WTC11 (cell line): Measurements from ENCODE around the gene PAX9. TPM values are rescaled to one million over a fixed set of nuclear protein-coding genes. Genes with fewer than 3 reads are reported as not detected.

ENCODE experiments used
- AFF4 ChIP-seq: sonication (generic); formaldehyde crosslinking; IDR thresholded peaks from 2 replicates; pipeline ENCODE4 v1.8.1; 2023; ENCODE audit warnings: mild to moderate bottlenecking, missing genetic modification reagents, borderline replicate concordance
- E2F1 ChIP-seq: sonication (generic); formaldehyde crosslinking; IDR thresholded peaks from 2 replicates; pipeline ENCODE4 v1.8.0; 2022; ENCODE audit warnings: mild to moderate bottlenecking, missing genetic modification reagents
- ERG ChIP-seq: fragments of 250-450 bp; sonication (Bioruptor Pico); IDR thresholded peaks from 2 replicates; pipeline ENCODE4 v1.8.0; 2021; ENCODE audit warnings: mild to moderate bottlenecking
- ESRRA ChIP-seq: sonication (generic); formaldehyde crosslinking; IDR thresholded peaks from 2 replicates; pipeline ENCODE4 v1.8.1; 2022; ENCODE audit warnings: mild to moderate bottlenecking, missing genetic modification reagents, borderline replicate concordance
- JUN ChIP-seq: sonication (generic); formaldehyde crosslinking; IDR thresholded peaks from 2 replicates; pipeline ENCODE4 v1.8.0; 2023; ENCODE audit warnings: mild to moderate bottlenecking, missing genetic modification reagents
- NFATC4 ChIP-seq: fragments of 250-450 bp; sonication (Bioruptor Pico); IDR thresholded peaks from 2 replicates; pipeline ENCODE4 v1.9.0; 2021; ENCODE audit warnings: mild to moderate bottlenecking
- PRDM15 ChIP-seq: sonication (generic); formaldehyde crosslinking; IDR thresholded peaks from 2 replicates; pipeline ENCODE4 v1.8.0; 2022; ENCODE audit warnings: missing genetic modification reagents
- RORB ChIP-seq: fragments of 250-450 bp; sonication (Bioruptor Pico); IDR thresholded peaks from 2 replicates; pipeline ENCODE4 v1.9.0; 2021; ENCODE audit warnings: mild to moderate bottlenecking
- SOX15 ChIP-seq: fragments of 250-450 bp; sonication (Bioruptor Pico); IDR thresholded peaks from 2 replicates; pipeline ENCODE4 v1.9.0; 2021; ENCODE audit warnings: mild to moderate bottlenecking
- TEAD1 ChIP-seq: sonication (generic); formaldehyde crosslinking; IDR thresholded peaks from 2 replicates; pipeline ENCODE4 v1.8.0; 2022; ENCODE audit warnings: mild to moderate bottlenecking, missing genetic modification reagents
- USF2 ChIP-seq: sonication (generic); formaldehyde crosslinking; IDR thresholded peaks from 2 replicates; pipeline ENCODE4 v1.8.1; 2023; ENCODE audit warnings: mild to moderate bottlenecking, missing genetic modification reagents, moderate library complexity
- ZNF219 ChIP-seq: sonication (generic); formaldehyde crosslinking; IDR thresholded peaks from 2 replicates; pipeline ENCODE4 v1.8.0; 2023; ENCODE audit warnings: missing genetic modification reagents, mild to moderate bottlenecking, borderline replicate concordance
- ZNF317 ChIP-seq: sonication (generic); formaldehyde crosslinking; IDR thresholded peaks from 2 replicates; pipeline ENCODE4 v1.8.1; 2023; ENCODE audit warnings: low read depth, mild to moderate bottlenecking, moderate library complexity, missing genetic modification reagents, borderline replicate concordance
- total RNA-seq: library from RNA; stranded (reverse); gene quantifications from 3 replicates; pipeline ENCODE4 v1.2.3, GENCODE V29; 2021

PAX9 gene
- total RNA-seq, 1 experiment from 2014 or later, result not detected

- TF ChIP-seq PRDM15 (CRISPR knock-in tag), result no peak
- no peak for TF ChIP-seq SOX15 (CRISPR knock-in tag)
- TF ChIP-seq ZNF219 (CRISPR knock-in tag), result no peak
- TF ChIP-seq JUN (CRISPR knock-in tag), result no peak
- TF ChIP-seq E2F1 (CRISPR knock-in tag), result no peak
- no peak for TF ChIP-seq RORB (CRISPR knock-in tag)
- no peak for TF ChIP-seq USF2 (CRISPR knock-in tag)
- no peak for TF ChIP-seq NFATC4
- TF ChIP-seq ESRRA (CRISPR knock-in tag), result no peak
- TF ChIP-seq TEAD1 (CRISPR knock-in tag), result no peak
- TF ChIP-seq ZNF317, result no peak
- no peak for TF ChIP-seq ERG (CRISPR knock-in tag)
- TF ChIP-seq AFF4 (CRISPR knock-in tag), result no peak
These were observed 3.3 kb upstream of the PAX9 start (continued) for GRCh38 chr14:36658123-36659009.
